GM12872 (cell line): ENCODE results near the gene TGFBR3.

Source experiments
- CTCF ChIP-seq: IDR thresholded peaks from 3 replicates; pipeline ENCODE4 v1.5.1; 2011; ENCODE audit warnings: low read depth, mild to moderate bottlenecking, low read length, moderate library complexity; ENCODE audit not compliant: insufficient read depth

The TGFBR3 gene

GRCh38 chr1:91720044-91720443 is 165.9 kb downstream of the TGFBR3 start:
- no peak for TF ChIP-seq CTCF

GRCh38 chr1:91718877-91719276 is 167.1 kb downstream of the TGFBR3 start:
- TF ChIP-seq CTCF = no peak

- TF ChIP-seq CTCF = no peak
Observed at GRCh38 chr1:91718368-91718767, 167.6 kb downstream of the TGFBR3 start.

- TF ChIP-seq CTCF = no peak
Observed at GRCh38 chr1:91717839-91718238, 168.1 kb downstream of the TGFBR3 start.

GRCh38 chr1:91716339-91716738 is 169.6 kb downstream of the TGFBR3 start:
- TF ChIP-seq CTCF = no peak

- TF ChIP-seq CTCF = no peak
Observed at GRCh38 chr1:91715416-91716000, 170.4 kb downstream of the TGFBR3 start.

GRCh38 chr1:91714867-91715381 is 171.0 kb downstream of the TGFBR3 start:
- TF ChIP-seq CTCF = no peak
